HepG2 (cell line): ENCODE measurements around the gene PIGO. TPM values are rescaled to one million over a fixed set of nuclear protein-coding genes. Genes with fewer than 3 reads are reported as not detected.

Experiments
- GTF3A ChIP-seq: sonication (generic); formaldehyde crosslinking; conservative IDR thresholded peaks from 2 replicates; pipeline ENCODE4 v1.4.0; 2020; ENCODE audit warnings: mild to moderate bottlenecking, missing genetic modification reagents
- KDM5B ChIP-seq: sonication (generic); formaldehyde crosslinking; IDR thresholded peaks from 2 replicates; pipeline ENCODE4 v1.4.0; 2020; ENCODE audit warnings: missing genetic modification reagents, mild to moderate bottlenecking, borderline replicate concordance
- MXD4 ChIP-seq: IDR thresholded peaks from 2 replicates; pipeline ENCODE4 v1.6.1; 2016; ENCODE audit warnings: mild to moderate bottlenecking, missing biosample characterization, missing genetic modification reagents
- NONO ChIP-seq, 2 experiments: fragments of 450-650 bp in 1 of 2; sonication (generic) in 1 of 2; formaldehyde crosslinking in 1 of 2; IDR thresholded peaks in 1 of 2; conservative IDR thresholded peaks in 1 of 2; 2 replicates each; pipeline versions ENCODE4 v1.6.1 to v1.8.0; 2017 to 2022; ENCODE audit warnings: mild to moderate bottlenecking in 1 of 2, missing genetic modification reagents in 1 of 2, moderate library complexity in 1 of 2
- NR1H2 ChIP-seq: sonication (generic); formaldehyde crosslinking; IDR thresholded peaks from 2 replicates; pipeline ENCODE4 v1.8.1; 2022; ENCODE audit warnings: low read depth, missing genetic modification reagents, borderline replicate concordance
- REL ChIP-seq: sonication (generic); formaldehyde crosslinking; conservative IDR thresholded peaks from 2 replicates; pipeline ENCODE4 v1.8.0; 2022; ENCODE audit warnings: mild to moderate bottlenecking, missing genetic modification reagents, moderate library complexity
- REPIN1 ChIP-seq: sonication (generic); formaldehyde crosslinking; IDR thresholded peaks from 2 replicates; pipeline ENCODE4 v1.8.0; 2022; ENCODE audit warnings: missing genetic modification reagents, low read depth, mild to moderate bottlenecking, borderline replicate concordance
- TBP ChIP-seq: sonication (generic); formaldehyde crosslinking; IDR thresholded peaks from 2 replicates; pipeline ENCODE4 v1.5.0; 2020; ENCODE audit warnings: missing genetic modification reagents
- U2AF2 ChIP-seq: fragments of 200-400 bp; formaldehyde crosslinking; IDR thresholded peaks from 2 replicates; pipeline ENCODE4 v1.6.1; 2017; ENCODE audit warnings: low read depth, mild to moderate bottlenecking, low read length
- YEATS2 ChIP-seq: sonication (generic); formaldehyde crosslinking; IDR thresholded peaks from 2 replicates; pipeline ENCODE4 v1.4.0; 2020; ENCODE audit warnings: missing genetic modification reagents, borderline replicate concordance
- ZBTB42 ChIP-seq: sonication (generic); formaldehyde crosslinking; IDR thresholded peaks from 2 replicates; pipeline ENCODE4 v1.5.0; 2020; ENCODE audit warnings: mild to moderate bottlenecking, missing genetic modification reagents
- ZFP36L2 ChIP-seq: sonication (generic); formaldehyde crosslinking; IDR thresholded peaks from 2 replicates; pipeline ENCODE4 v1.4.0; 2020; ENCODE audit warnings: missing genetic modification reagents
- ZNF20 ChIP-seq: sonication (generic); formaldehyde crosslinking; IDR thresholded peaks from 2 replicates; pipeline ENCODE4 v1.4.0; 2020; ENCODE audit warnings: mild to moderate bottlenecking, moderate library complexity, missing genetic modification reagents
- ZNF253 ChIP-seq: sonication (generic); formaldehyde crosslinking; IDR thresholded peaks from 2 replicates; pipeline ENCODE4 v1.8.0; 2022; ENCODE audit warnings: mild to moderate bottlenecking, missing genetic modification reagents, borderline replicate concordance
- ZNF256 ChIP-seq: sonication (generic); formaldehyde crosslinking; conservative IDR thresholded peaks from 2 replicates; pipeline ENCODE4 v1.4.0; 2020; ENCODE audit warnings: missing genetic modification reagents
- ZNF326 ChIP-seq: sonication (generic); formaldehyde crosslinking; IDR thresholded peaks from 2 replicates; pipeline ENCODE4 v1.4.0; 2020; ENCODE audit warnings: missing genetic modification reagents, borderline replicate concordance
- ZSCAN31 ChIP-seq: sonication (generic); formaldehyde crosslinking; IDR thresholded peaks from 2 replicates; pipeline ENCODE4 v1.5.0; 2020; ENCODE audit warnings: low read depth, mild to moderate bottlenecking, missing genetic modification reagents
- polyA plus RNA-seq, 8 experiments: library from polyadenylated mRNA; depleted of rRNA in 3 of 8; stranded (reverse) in 7 of 8; unstranded in 1 of 8; fragments of >200 nt; fragmentation: Illumina TruSeq in 4 of 8; extraction: Trizol in 4 of 8; gene quantifications; 2 replicates each; pipeline versions ENCODE4 v1.2.1 to v1.2.3, GENCODE V29; 2011 to 2016; ENCODE audit warnings: low read depth in 4 of 8, missing spikeins in 1 of 8, mixed read lengths in 1 of 8; ENCODE audit not compliant: insufficient read depth in 1 of 8
- total RNA-seq, 5 experiments: library from RNA; depleted of rRNA; stranded (reverse); fragments of >200 nt; fragmentation: Illumina TruSeq; extraction: Trizol; gene quantifications; 2 replicates each; pipeline ENCODE4 v1.2.3, GENCODE V29; 2016; ENCODE audit warnings: low read depth in 1 of 5
- TF ChIP-seq, protein P1 (sequence below): sonication (generic); formaldehyde crosslinking; conservative IDR thresholded peaks from 2 replicates; pipeline ENCODE4 v1.8.0; 2022; ENCODE audit warnings: low read depth, missing genetic modification reagents
- TF ChIP-seq, protein P2 (sequence below), 2 experiments: sonication (generic) in 1 of 2; formaldehyde crosslinking in 1 of 2; IDR thresholded peaks; 2 replicates each; pipeline versions ENCODE4 v1.5.1 to v1.6.1; 2011 to 2020; ENCODE audit warnings: borderline replicate concordance in 1 of 2, low read depth in 1 of 2, low read length in 1 of 2, mild to moderate bottlenecking in 1 of 2, missing genetic modification reagents in 1 of 2, moderate library complexity in 1 of 2
- TF ChIP-seq, protein P3 (sequence below): fragments of 450-650 bp; IDR thresholded peaks from 2 replicates; pipeline ENCODE4 v1.6.1; 2016
- TF ChIP-seq, protein P4 (sequence below): sonication (generic); formaldehyde crosslinking; IDR thresholded peaks from 2 replicates; pipeline ENCODE4 v1.8.1; 2023; ENCODE audit warnings: mild to moderate bottlenecking, missing genetic modification reagents, borderline replicate concordance

PIGO gene
- total and polyA plus RNA-seq, 2 of the 13 experiments (the other 11 are each of a cell fraction or from before 2014, with no cell fraction given) = 20.5 to 26.2 TPM

DNA sequence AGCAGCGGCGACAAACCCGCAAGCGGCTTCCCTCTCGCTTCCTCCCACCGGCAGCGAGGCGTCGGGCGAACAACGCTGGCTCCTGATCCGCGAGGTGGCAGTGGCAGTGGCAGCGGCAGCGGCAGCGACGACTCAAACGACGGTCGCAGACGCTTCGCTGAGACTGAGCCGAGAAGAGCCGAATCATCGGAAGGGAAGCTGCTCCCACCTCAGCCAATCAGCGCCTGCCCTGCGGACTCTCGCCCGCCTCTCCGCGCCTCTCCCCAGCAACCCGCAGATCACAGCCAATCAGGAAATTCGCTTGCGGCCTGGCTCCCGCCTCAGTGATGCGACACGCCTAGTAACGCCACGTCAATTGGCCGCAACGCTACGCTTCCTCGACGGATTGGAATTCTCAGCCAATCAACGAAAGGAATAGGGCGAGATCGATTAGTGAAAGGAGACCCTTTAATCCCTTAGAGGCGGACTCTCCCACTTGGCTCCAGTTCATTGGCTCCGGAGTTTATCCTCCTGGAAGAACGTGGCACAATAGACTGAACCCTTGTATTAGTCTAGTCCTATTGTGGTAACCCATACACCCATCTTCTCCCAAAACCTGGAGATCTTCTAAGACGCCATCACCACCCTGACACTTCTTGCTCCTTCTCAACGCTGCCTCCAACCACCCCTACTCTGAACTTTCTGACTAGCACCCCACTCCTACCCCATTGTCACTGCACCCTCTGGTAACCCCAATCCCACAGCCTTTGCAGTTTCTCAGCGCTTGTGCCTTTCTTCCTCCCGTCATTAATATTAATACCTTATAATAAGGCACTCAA is 23.7 kb downstream of the PIGO start, which contains the start of gene VCP (continued):
- TF ChIP-seq, protein P1, sequence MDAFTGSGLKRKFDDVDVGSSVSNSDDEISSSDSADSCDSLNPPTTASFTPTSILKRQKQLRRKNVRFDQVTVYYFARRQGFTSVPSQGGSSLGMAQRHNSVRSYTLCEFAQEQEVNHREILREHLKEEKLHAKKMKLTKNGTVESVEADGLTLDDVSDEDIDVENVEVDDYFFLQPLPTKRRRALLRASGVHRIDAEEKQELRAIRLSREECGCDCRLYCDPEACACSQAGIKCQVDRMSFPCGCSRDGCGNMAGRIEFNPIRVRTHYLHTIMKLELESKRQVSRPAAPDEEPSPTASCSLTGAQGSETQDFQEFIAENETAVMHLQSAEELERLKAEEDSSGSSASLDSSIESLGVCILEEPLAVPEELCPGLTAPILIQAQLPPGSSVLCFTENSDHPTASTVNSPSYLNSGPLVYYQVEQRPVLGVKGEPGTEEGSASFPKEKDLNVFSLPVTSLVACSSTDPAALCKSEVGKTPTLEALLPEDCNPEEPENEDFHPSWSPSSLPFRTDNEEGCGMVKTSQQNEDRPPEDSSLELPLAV (CRISPR knock-in tag) = no peak
- TF ChIP-seq ZBTB42 (CRISPR knock-in tag) = no peak
- no peak for TF ChIP-seq REPIN1 (CRISPR knock-in tag)
- no peak for TF ChIP-seq GTF3A (CRISPR knock-in tag)
- no peak for TF ChIP-seq ZNF326 (CRISPR knock-in tag)
- no peak for TF ChIP-seq REL (CRISPR knock-in tag)
- 0 out of 2 replicates have a peak, but pooled peaks have one; percentile 63 for TF ChIP-seq ZNF256
- no peak for TF ChIP-seq NONO (IDR thresholded peaks at IDR 0.05)
- peak; percentile 26; the same call in 1 of the 2 replicates for TF ChIP-seq NONO (CRISPR knock-in tag; conservative IDR thresholded peaks at IDR 0.05)
- no peak for TF ChIP-seq U2AF2
- TF ChIP-seq, protein P2, sequence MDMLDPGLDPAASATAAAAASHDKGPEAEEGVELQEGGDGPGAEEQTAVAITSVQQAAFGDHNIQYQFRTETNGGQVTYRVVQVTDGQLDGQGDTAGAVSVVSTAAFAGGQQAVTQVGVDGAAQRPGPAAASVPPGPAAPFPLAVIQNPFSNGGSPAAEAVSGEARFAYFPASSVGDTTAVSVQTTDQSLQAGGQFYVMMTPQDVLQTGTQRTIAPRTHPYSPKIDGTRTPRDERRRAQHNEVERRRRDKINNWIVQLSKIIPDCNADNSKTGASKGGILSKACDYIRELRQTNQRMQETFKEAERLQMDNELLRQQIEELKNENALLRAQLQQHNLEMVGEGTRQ (IDR thresholded peaks at IDR 0.05; ENCODE audit: low read depth, low read length) = no peak
- TF ChIP-seq, protein P2 (CRISPR knock-in tag; IDR thresholded peaks at IDR 0.05; ENCODE audit: borderline replicate concordance) = no peak
- TF ChIP-seq ZSCAN31 (CRISPR knock-in tag) = 0 out of 2 replicates have a peak, but pooled peaks have one; percentile 19
- 0 out of 2 replicates have a peak, but pooled peaks have one; percentile 72 for TF ChIP-seq TBP (CRISPR knock-in tag)
- 0 out of 2 replicates have a peak, but pooled peaks have one; percentile 6 for TF ChIP-seq NR1H2
- TF ChIP-seq KDM5B = no peak
- TF ChIP-seq ZNF253 = no peak
- TF ChIP-seq, protein P3, sequence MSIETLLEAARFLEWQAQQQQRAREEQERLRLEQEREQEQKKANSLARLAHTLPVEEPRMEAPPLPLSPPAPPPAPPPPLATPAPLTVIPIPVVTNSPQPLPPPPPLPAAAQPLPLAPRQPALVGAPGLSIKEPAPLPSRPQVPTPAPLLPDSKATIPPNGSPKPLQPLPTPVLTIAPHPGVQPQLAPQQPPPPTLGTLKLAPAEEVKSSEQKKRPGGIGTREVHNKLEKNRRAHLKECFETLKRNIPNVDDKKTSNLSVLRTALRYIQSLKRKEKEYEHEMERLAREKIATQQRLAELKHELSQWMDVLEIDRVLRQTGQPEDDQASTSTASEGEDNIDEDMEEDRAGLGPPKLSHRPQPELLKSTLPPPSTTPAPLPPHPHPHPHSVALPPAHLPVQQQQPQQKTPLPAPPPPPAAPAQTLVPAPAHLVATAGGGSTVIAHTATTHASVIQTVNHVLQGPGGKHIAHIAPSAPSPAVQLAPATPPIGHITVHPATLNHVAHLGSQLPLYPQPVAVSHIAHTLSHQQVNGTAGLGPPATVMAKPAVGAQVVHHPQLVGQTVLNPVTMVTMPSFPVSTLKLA = no peak
- TF ChIP-seq MXD4 (CRISPR knock-in tag) = 0 out of 2 replicates have a peak, but pooled peaks have one; percentile 25
- no peak for TF ChIP-seq ZNF20
- TF ChIP-seq YEATS2 (CRISPR knock-in tag) = peak; percentile 67; the same call in 1 of the 2 replicates
- TF ChIP-seq, protein P4, sequence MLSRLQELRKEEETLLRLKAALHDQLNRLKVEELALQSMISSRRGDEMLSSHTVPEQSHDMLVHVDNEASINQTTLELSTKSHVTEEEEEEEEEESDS (CRISPR knock-in tag) = no peak
- peak; percentile 38; the same call in 1 of the 2 replicates for TF ChIP-seq ZFP36L2 (CRISPR knock-in tag)
